Embryonic facial prominence (tissue), 1 donor: Measurements from ENCODE around the gene QSOX1.

Source experiments
- DNase-seq: peaks from one replicate; pipeline ENCODE4 v3.0.0-alpha.2; 2016; ENCODE audit errors: extremely low spot score

QSOX1 gene

GRCh38 chr1:180234369-180235076 lies 79.9 kb downstream of the QSOX1 start:
- no peak for DNase-seq

- DNase-seq, result no peak
Measured at GRCh38 chr1:180235077-180235501, 80.4 kb downstream of the QSOX1 start.

- DNase-seq, result no peak
Measured at GRCh38 chr1:180235502-180236239, 81.0 kb downstream of the QSOX1 start.

- no peak for DNase-seq
Measured at GRCh38 chr1:180236698-180237509, 82.2 kb downstream of the QSOX1 start.

- no peak for DNase-seq
Measured at GRCh38 chr1:180237869-180238476, 83.3 kb downstream of the QSOX1 start.

GRCh38 chr1:180238675-180239074 lies 84.0 kb downstream of the QSOX1 start:
- DNase-seq, result no peak

- DNase-seq, result no peak
Measured at GRCh38 chr1:180239145-180240096, 84.8 kb downstream of the QSOX1 start.

GRCh38 chr1:180241716-180242544 lies 87.3 kb downstream of the QSOX1 start:
- no peak for DNase-seq

- DNase-seq, result no peak
Measured at GRCh38 chr1:180243517-180244221, 89.0 kb downstream of the QSOX1 start.

GRCh38 chr1:180244840-180245239 lies 90.2 kb downstream of the QSOX1 start:
- DNase-seq, result no peak

- no peak for DNase-seq
Measured at GRCh38 chr1:180246579-180246978, 91.9 kb downstream of the QSOX1 start.

GRCh38 chr1:180247061-180247460 lies 92.4 kb downstream of the QSOX1 start:
- no peak for DNase-seq

GRCh38 chr1:180247580-180247979 lies 92.9 kb downstream of the QSOX1 start:
- DNase-seq, result no peak

- no peak for DNase-seq
Measured at GRCh38 chr1:180248176-180248575, 93.5 kb downstream of the QSOX1 start.

GRCh38 chr1:180248731-180249681 lies 94.3 kb downstream of the QSOX1 start:
- DNase-seq, result no peak

- DNase-seq, result no peak
Measured at GRCh38 chr1:180249725-180250498, 95.2 kb downstream of the QSOX1 start.

- DNase-seq, result no peak
Measured at GRCh38 chr1:180250499-180250770, 95.8 kb downstream of the QSOX1 start.
